ENCODE measurements around the gene IRF2BP2. TPM values are rescaled to one million over a fixed set of nuclear protein-coding genes. Genes with fewer than 3 reads are reported as not detected.

The IRF2BP2 gene
- total RNA-seq, 1 donor from 2014 or later: 158 TPM

GRCh38 chr1:234647758-234648157 is 37.8 kb upstream of the IRF2BP2 start:
- H3K9me3 Mint-ChIP-seq (ENCODE audit: unreplicated experiment): no peaks in the 10 kb centered on the region
- TF ChIP-seq, protein P1, sequence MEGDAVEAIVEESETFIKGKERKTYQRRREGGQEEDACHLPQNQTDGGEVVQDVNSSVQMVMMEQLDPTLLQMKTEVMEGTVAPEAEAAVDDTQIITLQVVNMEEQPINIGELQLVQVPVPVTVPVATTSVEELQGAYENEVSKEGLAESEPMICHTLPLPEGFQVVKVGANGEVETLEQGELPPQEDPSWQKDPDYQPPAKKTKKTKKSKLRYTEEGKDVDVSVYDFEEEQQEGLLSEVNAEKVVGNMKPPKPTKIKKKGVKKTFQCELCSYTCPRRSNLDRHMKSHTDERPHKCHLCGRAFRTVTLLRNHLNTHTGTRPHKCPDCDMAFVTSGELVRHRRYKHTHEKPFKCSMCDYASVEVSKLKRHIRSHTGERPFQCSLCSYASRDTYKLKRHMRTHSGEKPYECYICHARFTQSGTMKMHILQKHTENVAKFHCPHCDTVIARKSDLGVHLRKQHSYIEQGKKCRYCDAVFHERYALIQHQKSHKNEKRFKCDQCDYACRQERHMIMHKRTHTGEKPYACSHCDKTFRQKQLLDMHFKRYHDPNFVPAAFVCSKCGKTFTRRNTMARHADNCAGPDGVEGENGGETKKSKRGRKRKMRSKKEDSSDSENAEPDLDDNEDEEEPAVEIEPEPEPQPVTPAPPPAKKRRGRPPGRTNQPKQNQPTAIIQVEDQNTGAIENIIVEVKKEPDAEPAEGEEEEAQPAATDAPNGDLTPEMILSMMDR (IDR thresholded peaks at IDR 0.05; ENCODE audit: unreplicated experiment): no peak
- DNase-seq (ENCODE audit: low spot score): no peak
- no peak overlapping the region for H3K27ac Mint-ChIP-seq (ENCODE audit: unreplicated experiment)
- no peaks in the 10 kb centered on the region for H3K36me3 Mint-ChIP-seq (ENCODE audit: low read depth, unreplicated experiment)
- no peak overlapping the region for H3K4me3 Mint-ChIP-seq (ENCODE audit: unreplicated experiment)
- no peaks in the 10 kb centered on the region for H3K27me3 Mint-ChIP-seq (ENCODE audit: unreplicated experiment)
- H3K4me1 Mint-ChIP-seq (ENCODE audit: unreplicated experiment): no peaks in the 10 kb centered on the region

DNA sequence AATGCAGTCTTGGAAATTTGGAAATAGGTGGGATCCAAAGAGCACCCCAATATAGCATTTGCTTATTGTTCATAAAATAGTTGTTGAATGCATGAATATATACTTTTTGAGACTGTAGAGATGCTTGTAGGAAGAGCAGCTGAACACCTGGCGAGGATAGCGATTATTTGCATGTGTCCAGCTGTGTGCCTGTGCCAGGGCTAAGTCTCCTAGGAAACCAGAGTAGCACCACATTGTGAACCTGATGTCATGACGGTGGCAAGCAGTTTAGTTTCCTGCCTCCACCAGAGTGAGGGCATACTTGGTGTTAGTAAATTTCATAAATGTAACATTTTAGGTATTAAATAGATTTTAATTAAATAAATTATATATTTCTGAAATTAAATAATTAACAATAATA is 37.3 kb upstream of the IRF2BP2 start:
- TF ChIP-seq, protein P1 (IDR thresholded peaks at IDR 0.05; ENCODE audit: unreplicated experiment): no peak
- Mint-ChIP-seq H3K27me3 (ENCODE audit: unreplicated experiment) (no peaks in the 10 kb centered on the region), H3K27ac (ENCODE audit: unreplicated experiment) (no peak overlapping the region), H3K9me3 (ENCODE audit: unreplicated experiment) (no peaks in the 10 kb centered on the region), H3K36me3 (ENCODE audit: low read depth, unreplicated experiment) (no peaks in the 10 kb centered on the region), H3K4me3 (ENCODE audit: unreplicated experiment) (no peak overlapping the region), H3K4me1 (ENCODE audit: unreplicated experiment) (no peaks in the 10 kb centered on the region)
- no peak for DNase-seq (ENCODE audit: low spot score)

DNA sequence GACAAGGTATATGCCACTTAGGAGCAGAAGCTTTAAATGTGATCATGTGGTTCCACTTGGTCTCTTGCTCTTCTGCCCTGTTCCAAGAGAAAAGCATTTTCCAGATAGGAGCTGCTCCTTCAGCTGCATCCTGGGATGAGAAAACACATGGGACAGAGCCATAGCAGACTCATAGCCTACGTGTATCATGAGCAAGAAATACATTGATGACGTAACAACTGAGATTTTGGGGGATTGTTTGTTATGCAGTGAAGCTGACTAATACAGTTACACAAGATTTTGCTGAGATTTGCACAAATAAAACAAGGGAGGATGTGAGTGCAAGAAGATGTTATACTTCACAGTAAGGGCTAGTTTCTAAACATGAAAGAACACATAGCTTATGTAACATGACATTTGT is 36.0 kb upstream of the IRF2BP2 start:
- TF ChIP-seq, protein P1 (IDR thresholded peaks at IDR 0.05; ENCODE audit: unreplicated experiment): no peak
- H3K4me1 Mint-ChIP-seq (ENCODE audit: unreplicated experiment): no peaks in the 10 kb centered on the region
- no peak overlapping the region for H3K27ac Mint-ChIP-seq (ENCODE audit: unreplicated experiment)
- H3K27me3 Mint-ChIP-seq (ENCODE audit: unreplicated experiment): no peaks in the 10 kb centered on the region
- H3K4me3 Mint-ChIP-seq (ENCODE audit: unreplicated experiment): no peak overlapping the region
- no peaks in the 10 kb centered on the region for H3K9me3 Mint-ChIP-seq (ENCODE audit: unreplicated experiment)
- no peak for DNase-seq (ENCODE audit: low spot score)
- no peaks in the 10 kb centered on the region for H3K36me3 Mint-ChIP-seq (ENCODE audit: low read depth, unreplicated experiment)

DNA sequence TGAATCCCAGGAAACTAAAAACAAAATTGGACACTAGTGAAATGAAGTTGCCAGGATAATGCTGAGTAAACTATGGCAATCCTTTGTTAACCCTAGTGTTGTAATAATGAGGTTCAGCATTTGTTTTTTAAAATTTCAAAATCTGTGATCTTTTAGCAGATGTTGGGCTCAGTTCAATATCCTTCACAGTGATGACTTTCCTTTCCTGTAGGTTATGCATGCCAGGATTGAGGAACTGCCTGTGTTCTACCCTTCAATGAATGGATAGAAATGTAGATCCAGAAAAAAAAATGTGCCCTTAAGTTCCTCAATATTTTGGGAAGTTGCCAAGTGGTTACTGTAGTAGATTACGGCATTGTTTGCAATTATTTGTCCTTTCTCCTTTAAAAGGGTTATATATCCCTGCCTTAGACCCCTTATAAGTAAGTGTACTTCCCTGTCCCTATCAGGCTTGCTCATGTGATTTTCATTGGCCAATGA is 35.5 kb upstream of the IRF2BP2 start:
- no peaks in the 10 kb centered on the region for H3K4me1 Mint-ChIP-seq (ENCODE audit: unreplicated experiment)
- no peaks in the 10 kb centered on the region for H3K36me3 Mint-ChIP-seq (ENCODE audit: low read depth, unreplicated experiment)
- no peaks in the 10 kb centered on the region for H3K27me3 Mint-ChIP-seq (ENCODE audit: unreplicated experiment)
- no peak for DNase-seq (ENCODE audit: low spot score)
- H3K27ac Mint-ChIP-seq (ENCODE audit: unreplicated experiment): no peak overlapping the region
- no peaks in the 10 kb centered on the region for H3K9me3 Mint-ChIP-seq (ENCODE audit: unreplicated experiment)
- TF ChIP-seq, protein P1 (IDR thresholded peaks at IDR 0.05; ENCODE audit: unreplicated experiment): no peak
- no peak overlapping the region for H3K4me3 Mint-ChIP-seq (ENCODE audit: unreplicated experiment)

- no peaks in the 10 kb centered on the region for H3K27me3 Mint-ChIP-seq (ENCODE audit: unreplicated experiment)
- no peaks in the 10 kb centered on the region for H3K36me3 Mint-ChIP-seq (ENCODE audit: low read depth, unreplicated experiment)
- H3K4me3 Mint-ChIP-seq (ENCODE audit: unreplicated experiment): no peak overlapping the region
- TF ChIP-seq, protein P1 (IDR thresholded peaks at IDR 0.05; ENCODE audit: unreplicated experiment): no peak
- H3K27ac Mint-ChIP-seq (ENCODE audit: unreplicated experiment): no peak overlapping the region
- no peaks in the 10 kb centered on the region for H3K4me1 Mint-ChIP-seq (ENCODE audit: unreplicated experiment)
- DNase-seq (ENCODE audit: low spot score): no peak
- H3K9me3 Mint-ChIP-seq (ENCODE audit: unreplicated experiment): no peaks in the 10 kb centered on the region
Observed at GRCh38 chr1:234644928-234645327, 35.0 kb upstream of the IRF2BP2 start.

Measured in endothelial cell (in vitro differentiated cells).